HCT116 (cell line): ENCODE measurements around the gene FERMT3. TPM values are rescaled to one million over a fixed set of nuclear protein-coding genes. Genes with fewer than 3 reads are reported as not detected.

ENCODE experiments used
- ATAC-seq: fragments of 200-7000 bp; cut with Tn5 transposase; 2 replicates; pipeline ENCODE4 v1.9.1; 2020; ENCODE audit warnings: mild to moderate bottlenecking, moderate library complexity
- BruUV-seq: library from RNA; stranded (reverse); fragments of 400-500 nt; replicated peaks from 2 replicates; lab custom pipeline; 2021; lab: Mats Ljungman, UMichigan
- CTCF ChIA-PET: fragments of 300-600 bp; sonication (Branson Sonifier 250); formaldehyde crosslinking; loops from one replicate; lab custom pipeline; 2021; ENCODE audit warnings: antibody characterized with exemption; lab: Charles Lee
- POLR2A ChIA-PET: fragments of 300-600, 350-600 bp; sonication (Branson Sonifier 250); formaldehyde crosslinking; loops from one replicate; lab custom pipeline; 2021; ENCODE audit warnings: antibody characterized with exemption; lab: Charles Lee
- RAD21 ChIA-PET, 2 experiments: fragments of 300-600 bp; sonication (Branson Sonifier 250); formaldehyde crosslinking; loops; one replicate each; lab custom pipeline; 2023; ENCODE audit warnings: low total read pairs in 2 of 2; ENCODE audit not compliant: uncharacterized antibody in 2 of 2, unreplicated experiment in 2 of 2, low non-redundant PET in 1 of 2; lab: Charles Lee
- DNase-seq: peaks from one replicate; pipeline ENCODE4 v3.0.0-alpha.2; 2010; ENCODE audit warnings: low read depth, low spot score
- H2AFZ ChIP-seq: fragments of 200-600 bp; shearing (Covaris generic), sonication (generic); 2 replicates; pipeline ENCODE4 v1.6.1; 2017; ENCODE audit warnings: low read depth, mixed run types, mixed read lengths, antibody characterized with exemption, low read length; ENCODE audit not compliant: poor library complexity, severe bottlenecking
- H3K27ac ChIP-seq: 2 replicates; pipeline ENCODE4 v1.5.1; 2012; ENCODE audit warnings: low read depth, low read length
- H3K27me3 ChIP-seq: fragments of 200-600 bp; sonication (generic); 2 replicates; pipeline ENCODE4 v1.6.1; 2016; ENCODE audit warnings: mixed run types, low read length, mixed read lengths; ENCODE audit not compliant: insufficient read depth
- H3K36me3 ChIP-seq, 2 experiments: fragments of 200-500 bp in 1 of 2; fragments of 200-600 bp in 1 of 2; sonication (Bioruptor generic) in 1 of 2; sonication (generic) in 1 of 2; 2 replicates each; pipeline versions ENCODE4 v1.5.1 to v1.6.1; 2014 to 2016; ENCODE audit warnings: low read length in 2 of 2, inconsistent platforms in 1 of 2, mixed read lengths in 1 of 2, mixed run types in 1 of 2; ENCODE audit not compliant: insufficient read depth in 2 of 2, control insufficient read depth in 1 of 2
- H3K4me1 ChIP-seq, 2 experiments: fragments of 200-600 bp in 1 of 2; sonication (generic) in 1 of 2; 2 replicates each; pipeline versions ENCODE4 v1.5.1 to v1.6.1; 2012 to 2017; ENCODE audit warnings: low read length in 2 of 2, inconsistent platforms in 1 of 2, mild to moderate bottlenecking in 1 of 2, mixed read lengths in 1 of 2, mixed run types in 1 of 2, moderate library complexity in 1 of 2; ENCODE audit not compliant: insufficient read depth in 2 of 2, control insufficient read depth in 1 of 2
- H3K4me2 ChIP-seq: fragments of 200-600 bp; sonication (generic); 2 replicates; pipeline ENCODE4 v1.6.1; 2017; ENCODE audit warnings: mixed run types, low read length, mixed read lengths
- H3K4me3 ChIP-seq, 2 experiments: fragments of 200-600 bp in 1 of 2; sonication (generic) in 1 of 2; replicated peaks in 1 of 2; 2 replicates each; pipeline ENCODE4 v1.5.1; 2011 to 2016; ENCODE audit warnings: low read length in 2 of 2, control low read depth in 1 of 2, low read depth in 1 of 2, mild to moderate bottlenecking in 1 of 2, mixed read lengths in 1 of 2, mixed run types in 1 of 2
- H3K79me2 ChIP-seq: fragments of 200-600 bp; sonication (generic); 2 replicates; pipeline ENCODE4 v1.6.1; 2017; ENCODE audit warnings: mild to moderate bottlenecking, mixed run types, low read length, moderate library complexity, mixed read lengths; ENCODE audit not compliant: insufficient read depth
- H3K9ac ChIP-seq: fragments of 200-600 bp; sonication (generic); 2 replicates; pipeline ENCODE4 v1.6.1; 2016; ENCODE audit warnings: low read length, mixed read lengths
- H3K9me2 ChIP-seq: fragments of 200-600 bp; sonication (generic), shearing (Covaris generic); 2 replicates; pipeline ENCODE4 v1.6.1; 2017; ENCODE audit warnings: mixed run types, mild to moderate bottlenecking, moderate library complexity; ENCODE audit not compliant: insufficient read depth
- H3K9me3 ChIP-seq, 2 experiments: fragments of 200-500 bp in 1 of 2; fragments of 200-600 bp in 1 of 2; sonication (Bioruptor generic) in 1 of 2; sonication (generic) in 1 of 2; 2 replicates each; pipeline ENCODE4 v1.6.1; 2014 to 2017; ENCODE audit warnings: low read length in 2 of 2, mixed read lengths in 2 of 2, inconsistent platforms in 1 of 2, low read depth in 1 of 2, mild to moderate bottlenecking in 1 of 2, mixed run types in 1 of 2, moderate library complexity in 1 of 2; ENCODE audit not compliant: control insufficient read depth in 1 of 2, insufficient read depth in 1 of 2
- H4K20me1 ChIP-seq: fragments of 200-600 bp; sonication (generic), shearing (Covaris generic); 2 replicates; pipeline ENCODE4 v1.6.1; 2017; ENCODE audit warnings: mixed run types, mild to moderate bottlenecking, moderate library complexity; ENCODE audit not compliant: insufficient read depth
- CBX3 ChIP-seq: IDR thresholded peaks from 2 replicates; pipeline ENCODE4 v1.6.1; 2012; ENCODE audit warnings: low read depth
- CEBPB ChIP-seq: IDR thresholded peaks from 2 replicates; pipeline ENCODE4 v1.6.1; 2012; ENCODE audit warnings: low read depth
- EGR1 ChIP-seq: IDR thresholded peaks from 2 replicates; pipeline ENCODE4 v1.6.1; 2012; ENCODE audit warnings: low read depth
- ELF1 ChIP-seq: IDR thresholded peaks from 2 replicates; pipeline ENCODE4 v1.6.1; 2012; ENCODE audit warnings: low read depth, borderline replicate concordance
- EZH2phosphoT487 ChIP-seq: fragments of 200-600 bp; IDR thresholded peaks from 2 replicates; pipeline ENCODE4 v1.6.1; 2018; ENCODE audit warnings: antibody characterized with exemption, borderline replicate concordance
- FOSL1 ChIP-seq: IDR thresholded peaks from 2 replicates; pipeline ENCODE4 v1.6.1; 2012; ENCODE audit warnings: low read depth
- JUND ChIP-seq: IDR thresholded peaks from 2 replicates; pipeline ENCODE4 v1.6.1; 2012
- MAX ChIP-seq: IDR thresholded peaks from 2 replicates; pipeline ENCODE4 v1.6.1; 2012
- POLR2A ChIP-seq: IDR thresholded peaks from 2 replicates; pipeline ENCODE4 v1.7.0; 2011; ENCODE audit warnings: borderline replicate concordance; ENCODE audit not compliant: insufficient read depth, insufficient read length; ENCODE audit errors: extremely low read depth
- POLR2AphosphoS5 ChIP-seq: IDR thresholded peaks from 2 replicates; pipeline ENCODE4 v1.6.1; 2011; ENCODE audit warnings: mild to moderate bottlenecking, low read depth, low read length, moderate library complexity
- RAD21 ChIP-seq: IDR thresholded peaks from 2 replicates; pipeline ENCODE4 v1.6.1; 2012; ENCODE audit warnings: low read depth, mild to moderate bottlenecking
- SIN3A ChIP-seq: IDR thresholded peaks from 2 replicates; pipeline ENCODE4 v1.6.1; 2012; ENCODE audit warnings: low read depth
- SRF ChIP-seq: IDR thresholded peaks from 2 replicates; pipeline ENCODE4 v1.6.1; 2012; ENCODE audit warnings: low read depth
- TCF7L2 ChIP-seq: IDR thresholded peaks from 2 replicates; pipeline ENCODE4 v1.7.0; 2011; ENCODE audit warnings: borderline replicate concordance, inconsistent platforms; ENCODE audit not compliant: insufficient read depth, insufficient read length; ENCODE audit errors: extremely low read depth
- YY1 ChIP-seq: IDR thresholded peaks from 2 replicates; pipeline ENCODE4 v1.6.1; 2011; ENCODE audit warnings: low read length, low read depth, moderate library complexity, mild to moderate bottlenecking; ENCODE audit not compliant: insufficient replicate concordance; ENCODE audit errors: extremely low read depth
- ZBTB33 ChIP-seq: IDR thresholded peaks from 2 replicates; pipeline ENCODE4 v1.6.1; 2011; ENCODE audit warnings: mild to moderate bottlenecking, low read length, moderate library complexity; ENCODE audit not compliant: insufficient replicate concordance; ENCODE audit errors: extremely low read depth
- ZFX ChIP-seq: fragments of 450-650 bp; IDR thresholded peaks from 2 replicates; pipeline ENCODE4 v1.6.1; 2017
- ZNF274 ChIP-seq: fragments of 200-500 bp; sonication (Bioruptor generic); IDR thresholded peaks from 2 replicates; pipeline ENCODE4 v1.6.1; 2014; ENCODE audit warnings: mild to moderate bottlenecking, low read depth, low read length, inconsistent platforms
- intact Hi-C: fragments of 100-400 bp; cut with micrococcal nuclease; formaldehyde crosslinking; loops from 2 replicates; pipeline ENCODE4 v1.10.0; 2022
- total RNA-seq: library from RNA; stranded (reverse); gene quantifications from one replicate; pipeline ENCODE4 v1.2.1, GENCODE V29; 2021; ENCODE audit not compliant: unreplicated experiment
- TF ChIP-seq, protein P1 (sequence below): IDR thresholded peaks from 2 replicates; pipeline ENCODE4 v1.6.1; 2012

The FERMT3 gene
- total RNA-seq, 1 experiment from 2014 or later: 4.3 TPM

- ChIA-PET CTCF (no interaction called here), RAD21 (no interaction called here), POLR2A (no interaction called here)
- peaks cover 32 to 60% of the 10 kb centered on the region in 2 experiments; a peak in 3 of 4 replicates for H3K36me3 ChIP-seq
- no peak overlapping the region for H3K27ac ChIP-seq
- H3K79me2 ChIP-seq: peaks cover 6% of the 10 kb centered on the region; the same call in 1 of the 2 replicates
- no TSS peak for BruUV-seq
- H3K4me1 ChIP-seq: peaks cover 4 to 11% of the 10 kb centered on the region in 2 experiments; a peak in 3 of 4 replicates
- H3K9ac ChIP-seq: no peak overlapping the region
- H3K9me2 ChIP-seq: no peaks in the 10 kb centered on the region
- intact Hi-C loops: no loop called here
- no peak overlapping the region for H3K4me3 ChIP-seq
- H2AFZ ChIP-seq: no peak overlapping the region
- H3K4me2 ChIP-seq: no peak overlapping the region
- ATAC-seq (no peak), DNase-seq (no peak)
- no peaks in the 10 kb centered on the region for H3K9me3 ChIP-seq
- H4K20me1 ChIP-seq: no peaks in the 10 kb centered on the region
- H3K27me3 ChIP-seq: no peaks in the 10 kb centered on the region
- TF ChIP-seq YY1: no peak
- TF ChIP-seq POLR2A: no peak
- no peak for TF ChIP-seq ZFX
These were observed 53.7 kb downstream of the FERMT3 start for GRCh38 chr11:64260147-64260708.

DNA sequence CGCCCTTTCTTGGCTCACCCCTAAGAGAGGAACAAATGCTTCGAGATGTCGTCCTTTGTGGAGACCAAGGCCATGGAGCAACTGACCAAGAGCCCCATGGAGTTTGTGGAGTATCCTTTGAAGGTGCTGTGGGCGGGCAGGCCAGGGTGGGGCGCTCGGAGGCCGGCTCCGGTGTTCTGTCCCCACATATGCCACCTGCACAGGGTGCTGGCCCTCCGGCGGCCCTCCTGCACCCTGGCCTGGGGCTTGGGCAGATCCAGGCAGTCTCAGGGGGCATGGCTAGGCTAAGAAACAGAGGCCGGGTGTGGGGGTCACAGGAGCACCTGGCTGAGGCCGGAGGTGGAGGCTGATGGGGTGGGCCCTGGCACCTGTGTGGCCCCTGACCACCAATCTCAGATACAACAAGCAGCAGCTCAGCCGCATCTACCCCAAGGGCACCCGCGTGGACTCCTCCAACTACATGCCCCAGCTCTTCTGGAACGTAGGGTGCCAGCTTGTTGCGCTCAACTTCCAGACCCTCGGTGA is 55.1 kb downstream of the FERMT3 start:
- no peak for DNase-seq
- peaks cover 24 to 55% of the 10 kb centered on the region in 2 experiments; a peak in 3 of 4 replicates for H3K36me3 ChIP-seq
- TF ChIP-seq EGR1 (no peak), FOSL1 (no peak), POLR2AphosphoS5 (no peak), SRF (no peak), TCF7L2 (no peak), CEBPB (no peak), CBX3 (no peak), YY1 (no peak), ZNF274 (no peak), ELF1 (no peak), SIN3A (no peak), RAD21 (no peak), ZBTB33 (no peak), MAX (no peak), JUND (no peak), EZH2phosphoT487 (no peak), POLR2A (no peak)
- TF ChIP-seq, protein P1, sequence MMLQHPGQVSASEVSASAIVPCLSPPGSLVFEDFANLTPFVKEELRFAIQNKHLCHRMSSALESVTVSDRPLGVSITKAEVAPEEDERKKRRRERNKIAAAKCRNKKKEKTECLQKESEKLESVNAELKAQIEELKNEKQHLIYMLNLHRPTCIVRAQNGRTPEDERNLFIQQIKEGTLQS: no peak

More for the DNA sequence above, 55.1 kb downstream of the FERMT3 start:
- POLR2A ChIA-PET: interaction anchor here (0.9 kb wide), 2 partner anchors 9 to 93 kb away, joined by 3 read pairs; no protein-coding TSS in a partner anchor
- Histone ChIP-seq H3K79me2 (peaks cover 6% of the 10 kb centered on the region; the same call in 1 of the 2 replicates), H3K9ac (no peak overlapping the region), H3K9me3 (no peaks in the 10 kb centered on the region), H4K20me1 (no peaks in the 10 kb centered on the region), H3K27ac (no peak overlapping the region), H3K4me1 (peaks cover 2 to 3% of the 10 kb centered on the region in 2 experiments; a peak in 3 of 4 replicates), H3K9me2 (no peaks in the 10 kb centered on the region), H2AFZ (no peak overlapping the region), H3K4me2 (no peak overlapping the region), H3K4me3 (no peak overlapping the region), H3K27me3 (no peaks in the 10 kb centered on the region)
- RAD21 ChIA-PET: no interaction called here
- CTCF ChIA-PET: no interaction called here
- no TSS peak for BruUV-seq
- ATAC-seq: no peak
- intact Hi-C loops: no loop called here
